ENCODE data around the gene CSMD2. TPM values are rescaled to one million over a fixed set of nuclear protein-coding genes. Genes with fewer than 3 reads are reported as not detected.

Gene CSMD2
- total and polyA plus RNA-seq, 7 donors = 0.02 to 0.32 (median 0.10) TPM

DNA sequence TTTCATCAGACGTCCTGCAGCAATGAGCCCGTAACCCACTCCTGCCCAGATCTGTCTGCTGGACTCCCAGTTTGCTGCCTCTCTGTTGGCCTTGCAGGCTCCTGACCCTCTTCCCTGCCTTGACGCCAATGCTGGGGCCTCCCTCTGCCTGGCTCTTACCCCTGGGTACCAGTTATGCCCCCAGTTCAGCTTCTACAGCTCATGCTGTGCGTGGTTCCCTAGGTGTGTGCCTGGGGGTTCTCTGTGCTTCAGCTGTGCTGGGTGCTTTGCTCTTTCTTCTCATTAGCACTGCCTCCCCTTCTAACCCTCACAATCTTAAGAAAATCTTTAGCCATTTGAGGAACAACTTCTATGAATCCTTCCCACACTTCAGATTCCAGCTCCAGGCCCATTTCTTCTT lies 541.2 kb downstream of the CSMD2 start:
- WGBS, 3 donors = 87 to 91% (median 88%) methylated on average over 4 of the region's 4 CpGs
- DNase-seq (no peak), ATAC-seq (no peak)
- no peak overlapping the region for H3K4me3 ChIP-seq
- no peaks in the 10 kb centered on the region for H3K4me1 ChIP-seq
- no peaks in the 10 kb centered on the region for H3K36me3 ChIP-seq (ENCODE audit: insufficient read depth in 1 of 2, low read depth in 1 of 2)
- intact Hi-C loops (cut with DNase I) = no loop called here
- H3K9me3 ChIP-seq = no peaks in the 10 kb centered on the region
- no peak for TF ChIP-seq CTCF (IDR thresholded peaks at IDR 0.05)
- no peak overlapping the region for H3K27ac ChIP-seq
- H3K27me3 ChIP-seq (ENCODE audit: insufficient read depth in 3 of 3, low read length in 2 of 3) = no peaks in the 10 kb centered on the region

DNA sequence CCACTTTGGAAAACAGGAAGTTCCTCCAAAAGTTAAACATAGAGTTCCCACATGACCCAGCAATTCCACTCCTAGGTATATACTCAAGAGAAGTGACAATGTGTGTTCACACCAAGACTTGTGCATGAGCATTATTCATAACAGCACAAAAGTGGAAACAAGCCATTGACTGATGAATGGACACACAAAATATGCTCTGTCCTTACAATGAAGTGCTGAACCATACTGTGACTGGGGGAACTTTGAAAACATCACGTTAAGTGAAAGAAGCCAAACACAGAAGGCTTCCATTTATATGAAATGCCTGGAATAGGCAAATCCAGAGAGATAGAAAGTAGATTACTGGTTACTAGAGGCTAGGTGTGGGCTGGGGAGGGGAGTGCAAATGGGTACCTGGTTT lies 542.3 kb downstream of the CSMD2 start:
- H3K36me3 ChIP-seq (ENCODE audit: insufficient read depth in 1 of 2, low read depth in 1 of 2) = no peaks in the 10 kb centered on the region
- intact Hi-C loops (cut with DNase I) = no loop called here
- no peak for TF ChIP-seq CTCF (IDR thresholded peaks at IDR 0.05)
- ATAC-seq (no peak), DNase-seq (no peak)
- H3K4me1 ChIP-seq = no peaks in the 10 kb centered on the region
- H3K27me3 ChIP-seq (ENCODE audit: insufficient read depth in 3 of 3, low read length in 2 of 3) = no peaks in the 10 kb centered on the region
- 87 to 92% (median 91%) methylated on average over 1 of the region's 1 CpG for WGBS, 3 donors
- no peak overlapping the region for H3K4me3 ChIP-seq
- H3K9me3 ChIP-seq = no peaks in the 10 kb centered on the region
- H3K27ac ChIP-seq = no peak overlapping the region

DNA sequence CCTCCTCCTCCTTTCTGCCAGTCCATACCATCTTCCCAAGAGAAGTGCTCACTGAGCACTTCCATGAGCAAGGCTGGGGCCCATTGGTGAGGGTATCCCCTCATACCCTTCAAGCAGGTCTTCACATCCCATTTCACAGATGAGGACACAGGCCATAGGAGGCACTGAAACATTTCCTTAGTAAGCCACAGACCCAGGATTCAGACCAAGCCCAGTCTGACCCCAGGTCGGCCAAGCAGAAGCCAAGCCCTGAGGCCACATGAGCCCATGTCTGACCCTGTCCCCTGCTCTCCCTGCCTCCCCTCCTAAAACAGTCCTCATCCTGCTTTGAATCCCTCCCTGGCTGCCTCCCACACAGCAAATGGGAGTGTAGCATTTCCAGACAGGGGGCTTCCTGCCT lies 546.4 kb downstream of the CSMD2 start:
- DNase-seq (no peak), ATAC-seq (no peak)
- no peaks in the 10 kb centered on the region for H3K36me3 ChIP-seq (ENCODE audit: insufficient read depth in 1 of 2, low read depth in 1 of 2)
- H3K27me3 ChIP-seq (ENCODE audit: insufficient read depth in 3 of 3, low read length in 2 of 3) = no peaks in the 10 kb centered on the region
- intact Hi-C loops (cut with DNase I) = loop anchor here (10.0 kb wide), 2 partner anchors 144 to 404 kb away; partner anchors contain the start of gene ZSCAN20 (in 1 of the 2)
- H3K4me3 ChIP-seq = no peak overlapping the region
- no peak overlapping the region for H3K27ac ChIP-seq
- H3K9me3 ChIP-seq = no peaks in the 10 kb centered on the region
- WGBS, 3 donors = 86 to 100% (median 88%) methylated on average over 1 of the region's 1 CpG
- H3K4me1 ChIP-seq = no peaks in the 10 kb centered on the region
- TF ChIP-seq CTCF (IDR thresholded peaks at IDR 0.05) = no peak

- no peak overlapping the region for H3K4me3 ChIP-seq
- DNase-seq (no peak), ATAC-seq (no peak)
- H3K4me1 ChIP-seq = no peaks in the 10 kb centered on the region
- no peaks in the 10 kb centered on the region for H3K9me3 ChIP-seq
- TF ChIP-seq CTCF (IDR thresholded peaks at IDR 0.05) = no peak
- no peaks in the 10 kb centered on the region for H3K36me3 ChIP-seq (ENCODE audit: insufficient read depth in 1 of 2, low read depth in 1 of 2)
- 90 to 92% (median 91%) methylated on average over 9 of the region's 9 CpGs for WGBS, 3 donors
- H3K27ac ChIP-seq = no peak overlapping the region
- no peaks in the 10 kb centered on the region for H3K27me3 ChIP-seq (ENCODE audit: insufficient read depth in 3 of 3, low read length in 2 of 3)
- intact Hi-C loops (cut with DNase I) = loop anchor here (10.0 kb wide), 2 partner anchors 143 to 403 kb away; partner anchors contain the start of gene ZSCAN20 (in 1 of the 2)
Observed at GRCh38 chr1:33617451-33617850, 547.6 kb downstream of the CSMD2 start.

DNA sequence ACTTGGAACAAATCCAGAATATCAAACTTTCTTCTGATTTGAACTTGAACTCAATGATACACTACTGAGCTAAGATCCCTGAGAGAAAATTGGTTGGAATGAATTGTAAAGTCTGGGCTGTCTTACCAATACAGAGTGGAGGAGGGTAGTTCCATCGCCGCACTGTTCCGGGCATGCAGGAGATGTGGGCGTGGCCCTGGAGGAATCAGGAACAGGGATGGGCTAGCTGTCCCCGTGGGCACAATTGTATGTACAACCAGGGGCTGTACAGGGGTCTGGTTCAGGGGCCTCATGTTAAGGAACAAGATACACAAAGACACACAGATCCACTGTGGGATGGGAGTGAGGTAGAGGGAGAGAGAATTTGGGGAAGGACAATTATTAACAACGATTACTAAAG lies 548.2 kb downstream of the CSMD2 start:
- TF ChIP-seq CTCF (IDR thresholded peaks at IDR 0.05) = no peak
- H3K4me3 ChIP-seq = no peak overlapping the region
- DNase-seq (no peak), ATAC-seq (no peak)
- H3K27me3 ChIP-seq (ENCODE audit: insufficient read depth in 3 of 3, low read length in 2 of 3) = no peaks in the 10 kb centered on the region
- no peaks in the 10 kb centered on the region for H3K36me3 ChIP-seq (ENCODE audit: insufficient read depth in 1 of 2, low read depth in 1 of 2)
- H3K27ac ChIP-seq = no peak overlapping the region
- intact Hi-C loops (cut with DNase I) = loop anchor here (10.0 kb wide), 2 partner anchors 142 to 402 kb away; partner anchors contain the start of gene ZSCAN20 (in 1 of the 2)
- H3K4me1 ChIP-seq = no peaks in the 10 kb centered on the region
- no peaks in the 10 kb centered on the region for H3K9me3 ChIP-seq
- 57 to 64% (median 57%) methylated on average over 6 of the region's 6 CpGs for WGBS, 3 donors

All from psoas muscle (tissue), 8 donors.